ENCODE results near the gene SH3PXD2B. TPM values are rescaled to one million over a fixed set of nuclear protein-coding genes. Genes with fewer than 3 reads are reported as not detected.

SH3PXD2B gene
- total RNA-seq, 1 donor from 2014 or later, result 12.0 TPM

DNA sequence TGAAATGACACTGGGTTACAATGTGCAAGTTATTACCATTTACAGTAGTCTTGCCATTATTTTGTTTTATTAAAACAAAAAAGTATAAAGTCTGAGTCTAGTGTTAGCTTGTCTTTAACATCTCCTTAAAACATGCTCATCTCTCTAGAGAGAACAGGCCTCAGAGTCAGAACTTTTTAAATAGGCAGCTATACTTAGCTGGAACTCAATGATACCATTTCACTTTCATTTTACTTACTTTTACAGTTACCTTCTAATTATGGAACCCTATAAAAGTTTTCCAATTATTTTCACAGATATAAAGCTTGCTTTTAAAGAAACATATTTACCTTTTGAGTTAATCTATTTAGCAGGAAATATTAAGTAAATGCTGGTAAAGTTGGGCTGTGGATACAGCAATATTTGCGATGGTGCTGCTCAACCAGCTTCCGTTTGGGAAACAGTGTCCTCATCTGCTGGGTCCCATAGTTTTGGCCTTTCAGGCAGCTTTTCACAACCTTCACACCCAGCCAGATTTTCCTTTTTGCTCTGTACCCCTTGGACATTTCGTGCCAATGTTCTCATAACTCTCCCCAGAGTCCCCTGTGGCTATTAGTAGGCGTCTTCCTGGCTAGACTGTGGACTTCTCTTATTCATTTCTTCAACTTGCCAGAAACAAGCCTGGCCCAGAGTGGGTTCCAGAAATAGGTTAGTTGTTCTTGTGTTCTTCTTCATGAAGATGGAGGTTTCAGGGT, 134.4 kb downstream of the SH3PXD2B start:
- H3K9me3 ChIP-seq (ENCODE audit: control insufficient read depth in 3 of 3, low read length in 3 of 3), result no peaks in the 10 kb centered on the region
- no peaks in the 10 kb centered on the region for H3K36me3 ChIP-seq (ENCODE audit: control insufficient read depth in 3 of 3, insufficient read depth in 3 of 3, low read length in 3 of 3)
- no peak overlapping the region for H3K27ac ChIP-seq (ENCODE audit: low read depth, low read length)
- no peak overlapping the region for H3K9ac ChIP-seq (ENCODE audit: low read depth in 1 of 3, low read length in 3 of 3)
- no peak overlapping the region for H3K4me3 ChIP-seq (ENCODE audit: low read length in 3 of 3)
- no peaks in the 10 kb centered on the region for H3K27me3 ChIP-seq (ENCODE audit: control insufficient read depth in 3 of 3, insufficient read depth in 3 of 3, low read length in 3 of 3)
- H3K4me1 ChIP-seq (ENCODE audit: control insufficient read depth in 3 of 3, insufficient read depth in 3 of 3, low read length in 3 of 3), result no peaks in the 10 kb centered on the region

DNA sequence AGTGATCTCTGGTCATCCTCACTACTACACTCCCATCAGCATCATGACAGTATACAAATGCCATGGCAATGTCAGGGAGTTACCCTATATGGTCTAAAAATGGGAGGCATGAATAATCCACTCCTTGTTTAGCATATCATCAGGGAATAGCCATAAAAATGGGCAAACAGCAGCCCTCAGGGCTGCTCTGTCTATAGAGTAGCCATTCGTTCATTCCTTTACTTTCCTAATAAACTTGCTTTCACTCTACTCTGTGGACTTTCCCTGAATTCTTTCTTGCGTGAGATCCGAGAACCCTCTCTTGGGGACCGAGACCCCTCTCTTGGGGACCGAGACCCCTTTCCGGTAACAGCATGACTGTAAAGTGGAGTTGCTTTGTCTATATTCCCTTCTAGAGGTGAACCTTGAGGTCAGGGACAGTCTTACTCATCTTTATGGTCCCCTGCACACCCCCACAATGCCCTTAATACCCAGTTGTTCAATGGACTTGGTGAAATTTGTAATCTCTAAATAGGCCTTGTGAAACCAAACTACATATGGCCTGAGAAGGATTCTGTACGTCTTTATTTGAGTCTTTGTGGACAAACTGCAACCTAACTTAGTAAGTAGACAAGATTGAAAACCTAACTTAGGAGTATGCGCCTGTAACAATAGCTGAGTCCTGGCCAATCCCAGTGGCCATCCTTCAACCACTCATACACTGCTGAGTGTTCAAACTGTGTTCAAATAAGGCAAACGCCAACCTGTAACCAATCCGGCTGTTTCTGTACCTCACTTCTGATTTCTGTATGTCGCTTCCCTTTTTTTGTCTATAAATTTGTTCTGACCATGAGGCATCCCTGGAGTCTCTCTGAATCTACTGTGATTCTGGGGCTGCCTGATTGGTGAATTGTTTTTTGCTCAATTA, 138.5 kb downstream of the SH3PXD2B start:
- Histone ChIP-seq H3K27me3 (ENCODE audit: control insufficient read depth in 3 of 3, insufficient read depth in 3 of 3, low read length in 3 of 3) (no peaks in the 10 kb centered on the region), H3K4me1 (ENCODE audit: control insufficient read depth in 3 of 3, insufficient read depth in 3 of 3, low read length in 3 of 3) (no peaks in the 10 kb centered on the region), H3K9ac (ENCODE audit: low read depth in 1 of 3, low read length in 3 of 3) (no peak overlapping the region), H3K27ac (ENCODE audit: low read depth, low read length) (no peak overlapping the region), H3K36me3 (ENCODE audit: control insufficient read depth in 3 of 3, insufficient read depth in 3 of 3, low read length in 3 of 3) (no peaks in the 10 kb centered on the region), H3K9me3 (ENCODE audit: control insufficient read depth in 3 of 3, low read length in 3 of 3) (no peaks in the 10 kb centered on the region), H3K4me3 (ENCODE audit: low read length in 3 of 3) (no peak overlapping the region)

DNA sequence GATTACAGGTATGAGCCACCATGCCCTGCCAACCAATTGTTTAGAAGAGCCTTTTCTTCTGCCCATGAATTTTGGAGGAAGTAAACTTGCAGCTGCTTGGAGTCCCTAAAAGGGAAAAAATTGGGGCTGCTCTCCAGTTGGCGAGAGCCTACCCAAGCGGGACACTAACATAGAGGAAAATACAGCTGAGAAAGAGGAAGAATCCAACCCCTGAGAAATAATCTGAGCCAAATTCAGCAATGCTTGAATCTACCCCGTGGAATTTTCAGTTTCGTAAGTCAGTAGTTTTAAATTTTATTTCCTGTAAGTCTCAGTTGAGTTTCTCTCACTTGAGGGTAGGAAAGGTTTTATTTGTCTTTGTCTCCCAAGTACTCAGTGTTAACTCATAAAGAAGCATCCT, 140.4 kb downstream of the SH3PXD2B start:
- no peaks in the 10 kb centered on the region for H3K27me3 ChIP-seq (ENCODE audit: control insufficient read depth in 3 of 3, insufficient read depth in 3 of 3, low read length in 3 of 3)
- H3K36me3 ChIP-seq (ENCODE audit: control insufficient read depth in 3 of 3, insufficient read depth in 3 of 3, low read length in 3 of 3), result no peaks in the 10 kb centered on the region
- H3K4me1 ChIP-seq (ENCODE audit: control insufficient read depth in 3 of 3, insufficient read depth in 3 of 3, low read length in 3 of 3), result no peaks in the 10 kb centered on the region
- no peaks in the 10 kb centered on the region for H3K9me3 ChIP-seq (ENCODE audit: control insufficient read depth in 3 of 3, low read length in 3 of 3)
- no peak overlapping the region for H3K9ac ChIP-seq (ENCODE audit: low read depth in 1 of 3, low read length in 3 of 3)
- H3K27ac ChIP-seq (ENCODE audit: low read depth, low read length), result no peak overlapping the region
- H3K4me3 ChIP-seq (ENCODE audit: low read length in 3 of 3), result no peak overlapping the region

DNA sequence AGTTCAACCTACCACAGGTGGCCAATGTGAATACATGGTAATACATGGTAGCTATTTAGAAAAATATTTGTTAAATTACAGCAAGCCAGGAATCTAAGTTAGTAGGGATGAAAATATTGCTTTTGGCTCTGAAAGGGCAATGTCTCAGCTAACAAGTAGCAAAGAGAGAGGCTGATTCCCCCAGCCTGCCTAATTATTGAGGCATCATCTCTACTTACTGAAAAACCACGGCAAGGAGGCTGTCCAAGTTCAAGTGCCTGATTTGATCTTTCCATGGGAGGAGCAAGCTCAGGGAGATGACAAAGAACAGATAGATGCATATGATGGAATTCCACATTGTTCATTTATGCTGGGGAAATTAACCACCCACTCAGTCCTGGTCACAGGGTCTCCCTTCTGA, 142.0 kb downstream of the SH3PXD2B start:
- Histone ChIP-seq H3K27ac (ENCODE audit: low read depth, low read length) (no peak overlapping the region), H3K27me3 (ENCODE audit: control insufficient read depth in 3 of 3, insufficient read depth in 3 of 3, low read length in 3 of 3) (no peaks in the 10 kb centered on the region), H3K9me3 (ENCODE audit: control insufficient read depth in 3 of 3, low read length in 3 of 3) (no peaks in the 10 kb centered on the region), H3K4me3 (ENCODE audit: low read length in 3 of 3) (no peak overlapping the region), H3K9ac (ENCODE audit: low read depth in 1 of 3, low read length in 3 of 3) (no peak overlapping the region), H3K4me1 (ENCODE audit: control insufficient read depth in 3 of 3, insufficient read depth in 3 of 3, low read length in 3 of 3) (no peaks in the 10 kb centered on the region), H3K36me3 (ENCODE audit: control insufficient read depth in 3 of 3, insufficient read depth in 3 of 3, low read length in 3 of 3) (no peaks in the 10 kb centered on the region)

- H3K36me3 ChIP-seq (ENCODE audit: control insufficient read depth in 3 of 3, insufficient read depth in 3 of 3, low read length in 3 of 3), result no peaks in the 10 kb centered on the region
- no peak overlapping the region for H3K4me3 ChIP-seq (ENCODE audit: low read length in 3 of 3)
- no peaks in the 10 kb centered on the region for H3K27me3 ChIP-seq (ENCODE audit: control insufficient read depth in 3 of 3, insufficient read depth in 3 of 3, low read length in 3 of 3)
- no peaks in the 10 kb centered on the region for H3K9me3 ChIP-seq (ENCODE audit: control insufficient read depth in 3 of 3, low read length in 3 of 3)
- H3K27ac ChIP-seq (ENCODE audit: low read depth, low read length), result no peak overlapping the region
- no peaks in the 10 kb centered on the region for H3K4me1 ChIP-seq (ENCODE audit: control insufficient read depth in 3 of 3, insufficient read depth in 3 of 3, low read length in 3 of 3)
- H3K9ac ChIP-seq (ENCODE audit: low read depth in 1 of 3, low read length in 3 of 3), result no peak overlapping the region
These were observed 142.7 kb downstream of the SH3PXD2B start for GRCh38 chr5:172311605-172312004.

DNA sequence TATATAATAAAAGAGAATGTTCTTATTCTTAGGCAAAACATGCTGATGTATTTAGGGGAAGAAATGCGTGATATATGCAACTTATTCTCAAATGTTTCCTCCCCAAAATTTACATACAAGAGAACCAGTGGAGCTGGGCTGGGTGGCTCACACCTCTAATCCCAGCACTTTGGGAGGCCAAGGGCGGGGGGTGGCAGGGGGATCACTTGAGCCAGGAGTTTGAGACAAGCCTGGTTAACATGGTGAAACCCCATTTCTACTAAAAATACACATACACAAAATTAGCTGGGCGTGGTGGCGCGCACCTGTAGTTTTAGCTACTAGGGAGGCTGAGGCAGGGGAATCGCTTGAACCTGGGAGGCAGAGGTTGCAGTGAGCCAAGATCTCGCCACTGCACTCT, 143.3 kb downstream of the SH3PXD2B start:
- Histone ChIP-seq H3K4me1 (ENCODE audit: control insufficient read depth in 3 of 3, insufficient read depth in 3 of 3, low read length in 3 of 3) (no peaks in the 10 kb centered on the region), H3K9me3 (ENCODE audit: control insufficient read depth in 3 of 3, low read length in 3 of 3) (no peaks in the 10 kb centered on the region), H3K4me3 (ENCODE audit: low read length in 3 of 3) (no peak overlapping the region), H3K36me3 (ENCODE audit: control insufficient read depth in 3 of 3, insufficient read depth in 3 of 3, low read length in 3 of 3) (no peaks in the 10 kb centered on the region), H3K9ac (ENCODE audit: low read depth in 1 of 3, low read length in 3 of 3) (no peak overlapping the region), H3K27me3 (ENCODE audit: control insufficient read depth in 3 of 3, insufficient read depth in 3 of 3, low read length in 3 of 3) (no peaks in the 10 kb centered on the region), H3K27ac (ENCODE audit: low read depth, low read length) (no peak overlapping the region)

DNA sequence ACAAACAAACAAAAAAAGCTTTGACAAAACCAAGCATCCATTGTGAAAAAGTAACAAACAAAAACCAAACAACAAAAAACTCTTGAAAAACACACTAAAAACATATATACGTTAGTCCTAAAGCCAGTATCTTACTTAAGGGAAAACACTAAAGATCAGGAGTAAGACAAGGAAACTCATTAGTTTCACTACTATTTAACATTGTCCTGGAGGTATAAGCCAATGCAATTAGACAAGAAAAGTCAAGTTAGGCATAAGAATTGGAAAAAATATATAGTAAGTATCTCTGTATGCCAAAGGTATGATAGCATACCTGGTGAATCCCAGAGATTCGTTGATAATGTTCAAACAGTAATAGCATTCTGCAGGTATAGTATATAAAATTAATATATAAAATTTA, 148.9 kb downstream of the SH3PXD2B start:
- Histone ChIP-seq H3K4me3 (ENCODE audit: low read length in 3 of 3) (no peak overlapping the region), H3K4me1 (ENCODE audit: control insufficient read depth in 3 of 3, insufficient read depth in 3 of 3, low read length in 3 of 3) (no peaks in the 10 kb centered on the region), H3K27me3 (ENCODE audit: control insufficient read depth in 3 of 3, insufficient read depth in 3 of 3, low read length in 3 of 3) (no peaks in the 10 kb centered on the region), H3K9me3 (ENCODE audit: control insufficient read depth in 3 of 3, low read length in 3 of 3) (peaks cover 0 to 2% (median 2%) of the 10 kb centered on the region in 3 donors), H3K9ac (ENCODE audit: low read depth in 1 of 3, low read length in 3 of 3) (no peak overlapping the region), H3K27ac (ENCODE audit: low read depth, low read length) (no peak overlapping the region), H3K36me3 (ENCODE audit: control insufficient read depth in 3 of 3, insufficient read depth in 3 of 3, low read length in 3 of 3) (no peaks in the 10 kb centered on the region)

GRCh38 chr5:172303572-172304335, 150.6 kb downstream of the SH3PXD2B start:
- no peaks in the 10 kb centered on the region for H3K4me1 ChIP-seq (ENCODE audit: control insufficient read depth in 3 of 3, insufficient read depth in 3 of 3, low read length in 3 of 3)
- H3K36me3 ChIP-seq (ENCODE audit: control insufficient read depth in 3 of 3, insufficient read depth in 3 of 3, low read length in 3 of 3), result no peaks in the 10 kb centered on the region
- no peaks in the 10 kb centered on the region for H3K27me3 ChIP-seq (ENCODE audit: control insufficient read depth in 3 of 3, insufficient read depth in 3 of 3, low read length in 3 of 3)
- no peak overlapping the region for H3K27ac ChIP-seq (ENCODE audit: low read depth, low read length)
- H3K4me3 ChIP-seq (ENCODE audit: low read length in 3 of 3), result no peak overlapping the region
- no peak overlapping the region for H3K9ac ChIP-seq (ENCODE audit: low read depth in 1 of 3, low read length in 3 of 3)
- peaks cover 0 to 2% (median 2%) of the 10 kb centered on the region in 3 donors for H3K9me3 ChIP-seq (ENCODE audit: control insufficient read depth in 3 of 3, low read length in 3 of 3)

DNA sequence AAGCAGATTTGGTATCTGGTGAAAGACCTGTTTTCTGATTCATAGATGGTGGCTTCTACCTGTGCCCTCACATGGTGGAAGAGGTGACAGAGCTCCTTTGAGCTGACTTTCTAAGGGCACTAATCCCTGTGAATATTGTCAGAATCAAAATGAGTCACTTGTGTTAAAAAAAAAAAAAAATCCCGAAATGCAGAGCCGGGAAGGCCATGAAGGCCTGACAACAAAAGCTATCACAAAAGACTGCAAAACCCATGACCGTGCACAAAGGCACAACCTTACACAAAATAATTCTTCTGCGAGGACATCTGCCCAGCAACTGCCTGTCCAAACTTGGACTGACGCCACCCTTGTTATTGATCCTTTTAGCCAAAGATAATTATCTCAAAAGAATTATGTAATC, 151.2 kb downstream of the SH3PXD2B start:
- Histone ChIP-seq H3K9me3 (ENCODE audit: control insufficient read depth in 3 of 3, low read length in 3 of 3) (peaks cover 0 to 2% (median 2%) of the 10 kb centered on the region in 3 donors), H3K4me1 (ENCODE audit: control insufficient read depth in 3 of 3, insufficient read depth in 3 of 3, low read length in 3 of 3) (no peaks in the 10 kb centered on the region)

More for the DNA sequence above, 151.2 kb downstream of the SH3PXD2B start:
- no peak overlapping the region for H3K4me3 ChIP-seq (ENCODE audit: low read length in 3 of 3)
- H3K27me3 ChIP-seq (ENCODE audit: control insufficient read depth in 3 of 3, insufficient read depth in 3 of 3, low read length in 3 of 3), result no peaks in the 10 kb centered on the region
- H3K27ac ChIP-seq (ENCODE audit: low read depth, low read length), result no peak overlapping the region
- H3K36me3 ChIP-seq (ENCODE audit: control insufficient read depth in 3 of 3, insufficient read depth in 3 of 3, low read length in 3 of 3), result no peaks in the 10 kb centered on the region
- no peak overlapping the region for H3K9ac ChIP-seq (ENCODE audit: low read depth in 1 of 3, low read length in 3 of 3)
